Body of pancreas (tissue), 4 donors: ENCODE data around the gene HOXB8.

Experiments used
- POLR2A ChIP-seq, 3 donors: fragments of 450-650 bp; IDR thresholded peaks; one replicate each; pipeline ENCODE4 v1.6.1; 2016; ENCODE audit warnings: antibody characterized with exemption in 3 of 3, mild to moderate bottlenecking in 2 of 3
- TF ChIP-seq, protein P1 (sequence below), 7 experiments: fragments of 450-650 bp in 4 of 7; fragments of 200-600 bp in 3 of 7; sonication (generic) in 3 of 7; IDR thresholded peaks; one replicate each; pipeline ENCODE4 v1.5.1; 2016 to 2019; ENCODE audit warnings: antibody characterized with exemption in 7 of 7

DNA sequence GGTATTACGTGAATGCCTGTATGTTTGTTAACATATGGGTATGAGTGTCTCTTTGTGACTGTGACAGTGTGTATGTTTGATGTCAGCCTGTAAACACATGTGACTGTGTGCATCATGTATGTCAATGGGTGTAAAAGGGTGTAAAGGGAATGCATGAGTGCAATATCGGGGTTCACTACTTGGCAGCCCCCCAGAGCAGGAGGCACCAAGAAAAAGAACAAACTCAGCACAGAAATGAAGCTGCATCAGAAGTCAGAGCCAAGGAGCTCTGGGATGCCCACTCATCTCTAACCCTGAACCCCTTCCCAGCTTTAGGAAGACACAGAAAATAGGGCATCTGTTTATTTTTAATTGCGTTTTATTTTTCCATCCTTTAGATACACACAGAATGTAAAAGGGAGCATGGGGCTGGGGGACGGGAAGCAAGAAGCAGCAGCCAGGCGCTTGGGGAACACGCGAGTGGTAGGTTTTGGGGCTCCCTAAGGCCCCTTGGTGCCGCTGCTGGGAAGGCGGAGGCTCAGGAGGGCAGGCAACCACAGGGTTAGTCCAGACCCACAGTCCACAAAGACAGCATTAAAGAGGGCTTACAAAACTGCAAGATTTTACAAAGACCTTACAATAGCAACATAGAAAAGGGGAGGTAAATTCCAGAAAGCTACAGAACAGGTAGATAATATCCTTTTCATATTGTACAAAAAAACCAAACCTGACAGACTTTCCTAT, 8.0 kb downstream of the HOXB8 start:
- TF ChIP-seq, protein P1, sequence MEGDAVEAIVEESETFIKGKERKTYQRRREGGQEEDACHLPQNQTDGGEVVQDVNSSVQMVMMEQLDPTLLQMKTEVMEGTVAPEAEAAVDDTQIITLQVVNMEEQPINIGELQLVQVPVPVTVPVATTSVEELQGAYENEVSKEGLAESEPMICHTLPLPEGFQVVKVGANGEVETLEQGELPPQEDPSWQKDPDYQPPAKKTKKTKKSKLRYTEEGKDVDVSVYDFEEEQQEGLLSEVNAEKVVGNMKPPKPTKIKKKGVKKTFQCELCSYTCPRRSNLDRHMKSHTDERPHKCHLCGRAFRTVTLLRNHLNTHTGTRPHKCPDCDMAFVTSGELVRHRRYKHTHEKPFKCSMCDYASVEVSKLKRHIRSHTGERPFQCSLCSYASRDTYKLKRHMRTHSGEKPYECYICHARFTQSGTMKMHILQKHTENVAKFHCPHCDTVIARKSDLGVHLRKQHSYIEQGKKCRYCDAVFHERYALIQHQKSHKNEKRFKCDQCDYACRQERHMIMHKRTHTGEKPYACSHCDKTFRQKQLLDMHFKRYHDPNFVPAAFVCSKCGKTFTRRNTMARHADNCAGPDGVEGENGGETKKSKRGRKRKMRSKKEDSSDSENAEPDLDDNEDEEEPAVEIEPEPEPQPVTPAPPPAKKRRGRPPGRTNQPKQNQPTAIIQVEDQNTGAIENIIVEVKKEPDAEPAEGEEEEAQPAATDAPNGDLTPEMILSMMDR (IDR thresholded peaks at IDR 0.05) = no peak
- no peak for TF ChIP-seq POLR2A (IDR thresholded peaks at IDR 0.05)
